Upper lobe of right lung (tissue), 1 donor: Measurements from ENCODE around the gene UNK. TPM values are rescaled to one million over a fixed set of nuclear protein-coding genes. Genes with fewer than 3 reads are reported as not detected.

Source experiments
- ATAC-seq: fragments of 200-7000 bp; cut with Tn5 transposase; one replicate; pipeline ENCODE4 v1.9.1; 2020; ENCODE audit warnings: mild to moderate bottlenecking, moderate library complexity
- DNase-seq: peaks from one replicate; pipeline ENCODE4 v3.0.0-alpha.2; 2020
- H3K27ac ChIP-seq: fragments of 200-600 bp; one replicate; pipeline ENCODE4 v1.8.0; 2022
- H3K27me3 ChIP-seq: fragments of 200-600 bp; one replicate; pipeline ENCODE4 v1.8.0; 2022; ENCODE audit warnings: mild to moderate bottlenecking
- H3K36me3 ChIP-seq: fragments of 200-600 bp; one replicate; pipeline ENCODE4 v1.8.0; 2022
- H3K4me1 ChIP-seq: fragments of 200-600 bp; one replicate; pipeline ENCODE4 v1.8.0; 2022
- H3K4me3 ChIP-seq: fragments of 200-600 bp; one replicate; pipeline ENCODE4 v1.8.0; 2022; ENCODE audit warnings: mild to moderate bottlenecking
- H3K9me3 ChIP-seq: fragments of 200-600 bp; one replicate; pipeline ENCODE4 v1.8.0; 2022
- intact Hi-C: fragments of 100-400 bp; cut with DNase I; formaldehyde crosslinking; loops from one replicate; pipeline ENCODE4 v1.11.0; 2022
- total RNA-seq: library from RNA; stranded (reverse); fragmentation: NEBNext Ultra II Directional; extraction: Animal tissue kit (Norgen Biotek cat#: 25700); gene quantifications from one replicate; pipeline ENCODE4 v1.2.1, GENCODE V29; 2021
- TF ChIP-seq, protein P1 (sequence below): fragments of 200-600 bp; IDR thresholded peaks from one replicate; pipeline ENCODE4 v1.8.0; 2022; ENCODE audit warnings: antibody characterized with exemption
- donor health status: DM: no; HTN: yes; CAD: no; lungs with severe emphysema.

The UNK gene
- total RNA-seq, 1 donor from 2014 or later, result 27.1 TPM

DNA sequence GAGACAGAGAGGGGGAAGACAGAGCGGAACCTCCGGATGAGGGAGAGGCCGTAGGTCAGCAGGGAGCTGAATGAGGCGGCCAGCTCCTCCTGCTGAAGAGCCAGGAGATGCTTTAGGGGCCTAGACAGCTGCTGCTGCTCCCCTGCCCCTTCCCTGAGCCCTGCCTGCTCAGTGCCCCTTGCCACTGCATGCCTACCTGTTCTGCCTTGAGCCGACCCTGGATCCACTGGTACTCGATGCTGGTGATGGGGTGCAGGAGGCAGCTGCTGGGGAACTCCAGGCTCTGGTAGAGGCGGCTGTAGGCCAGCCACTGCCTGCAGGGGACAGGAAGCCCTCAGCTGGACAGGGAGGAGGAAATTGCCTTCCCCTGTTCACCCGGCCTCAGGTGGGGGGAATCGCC, 52.0 kb downstream of the UNK start:
- TF ChIP-seq, protein P1, sequence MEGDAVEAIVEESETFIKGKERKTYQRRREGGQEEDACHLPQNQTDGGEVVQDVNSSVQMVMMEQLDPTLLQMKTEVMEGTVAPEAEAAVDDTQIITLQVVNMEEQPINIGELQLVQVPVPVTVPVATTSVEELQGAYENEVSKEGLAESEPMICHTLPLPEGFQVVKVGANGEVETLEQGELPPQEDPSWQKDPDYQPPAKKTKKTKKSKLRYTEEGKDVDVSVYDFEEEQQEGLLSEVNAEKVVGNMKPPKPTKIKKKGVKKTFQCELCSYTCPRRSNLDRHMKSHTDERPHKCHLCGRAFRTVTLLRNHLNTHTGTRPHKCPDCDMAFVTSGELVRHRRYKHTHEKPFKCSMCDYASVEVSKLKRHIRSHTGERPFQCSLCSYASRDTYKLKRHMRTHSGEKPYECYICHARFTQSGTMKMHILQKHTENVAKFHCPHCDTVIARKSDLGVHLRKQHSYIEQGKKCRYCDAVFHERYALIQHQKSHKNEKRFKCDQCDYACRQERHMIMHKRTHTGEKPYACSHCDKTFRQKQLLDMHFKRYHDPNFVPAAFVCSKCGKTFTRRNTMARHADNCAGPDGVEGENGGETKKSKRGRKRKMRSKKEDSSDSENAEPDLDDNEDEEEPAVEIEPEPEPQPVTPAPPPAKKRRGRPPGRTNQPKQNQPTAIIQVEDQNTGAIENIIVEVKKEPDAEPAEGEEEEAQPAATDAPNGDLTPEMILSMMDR, result no peak
- Histone ChIP-seq H3K4me1 (no peaks in the 10 kb centered on the region), H3K27ac (no peak overlapping the region), H3K27me3 (no peaks in the 10 kb centered on the region), H3K4me3 (no peak overlapping the region), H3K9me3 (no peaks in the 10 kb centered on the region), H3K36me3 (peaks cover 42% of the 10 kb centered on the region)
- DNase-seq (no peak), ATAC-seq (no peak)
- intact Hi-C loops, result no loop called here

DNA sequence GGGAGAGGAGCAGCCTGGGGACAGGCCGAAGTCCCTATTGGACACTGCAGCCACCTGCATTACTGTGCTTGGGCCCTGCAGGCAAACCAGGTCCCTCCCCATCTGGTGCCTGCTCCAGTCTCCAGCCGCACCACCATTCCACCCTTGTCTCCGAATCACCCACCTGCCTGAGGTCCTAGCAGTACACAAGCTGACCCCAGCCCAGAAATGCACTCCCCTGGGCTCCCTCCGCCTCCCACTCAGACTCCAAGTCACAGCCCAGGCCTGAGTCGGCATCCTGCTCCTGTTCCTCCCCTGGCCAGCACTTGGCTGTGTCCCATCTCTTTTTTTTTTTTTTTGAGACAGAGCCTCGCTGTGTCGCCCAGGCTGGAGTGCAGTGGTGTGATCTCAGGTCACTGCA, 53.3 kb downstream of the UNK start:
- peaks cover 47% of the 10 kb centered on the region for H3K36me3 ChIP-seq
- no peak overlapping the region for H3K4me3 ChIP-seq
- H3K27me3 ChIP-seq, result no peaks in the 10 kb centered on the region
- no peaks in the 10 kb centered on the region for H3K4me1 ChIP-seq
- TF ChIP-seq, protein P1, result no peak
- intact Hi-C loops, result no loop called here
- ATAC-seq, result no peak
- DNase-seq, result no peak
- no peaks in the 10 kb centered on the region for H3K9me3 ChIP-seq
- no peak overlapping the region for H3K27ac ChIP-seq

DNA sequence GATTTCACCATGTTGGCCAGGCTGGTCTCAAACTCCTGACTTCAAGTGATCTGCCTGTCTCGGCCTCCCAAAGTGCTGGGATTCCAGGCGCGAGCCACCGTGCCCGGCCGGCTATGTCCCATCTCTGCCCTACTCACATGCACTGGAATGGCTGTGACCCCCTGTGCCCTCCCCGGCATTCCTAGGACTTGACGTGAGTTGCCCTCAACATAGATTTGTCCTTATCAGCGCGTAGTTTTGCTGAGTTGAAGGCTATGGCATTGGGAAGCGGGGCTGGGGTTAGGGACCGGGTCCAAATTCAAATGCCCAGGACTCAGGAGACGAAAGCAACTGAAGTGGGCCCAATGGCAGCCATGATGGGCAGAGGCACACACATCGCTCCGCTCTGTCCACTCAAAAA, 53.8 kb downstream of the UNK start:
- Histone ChIP-seq H3K9me3 (no peaks in the 10 kb centered on the region), H3K27ac (no peak overlapping the region), H3K4me1 (no peaks in the 10 kb centered on the region), H3K36me3 (peaks cover 46% of the 10 kb centered on the region), H3K4me3 (no peak overlapping the region), H3K27me3 (no peaks in the 10 kb centered on the region)
- TF ChIP-seq, protein P1, result no peak
- peak; percentile 69 for ATAC-seq
- intact Hi-C loops, result no loop called here
- DNase-seq, result no peak

DNA sequence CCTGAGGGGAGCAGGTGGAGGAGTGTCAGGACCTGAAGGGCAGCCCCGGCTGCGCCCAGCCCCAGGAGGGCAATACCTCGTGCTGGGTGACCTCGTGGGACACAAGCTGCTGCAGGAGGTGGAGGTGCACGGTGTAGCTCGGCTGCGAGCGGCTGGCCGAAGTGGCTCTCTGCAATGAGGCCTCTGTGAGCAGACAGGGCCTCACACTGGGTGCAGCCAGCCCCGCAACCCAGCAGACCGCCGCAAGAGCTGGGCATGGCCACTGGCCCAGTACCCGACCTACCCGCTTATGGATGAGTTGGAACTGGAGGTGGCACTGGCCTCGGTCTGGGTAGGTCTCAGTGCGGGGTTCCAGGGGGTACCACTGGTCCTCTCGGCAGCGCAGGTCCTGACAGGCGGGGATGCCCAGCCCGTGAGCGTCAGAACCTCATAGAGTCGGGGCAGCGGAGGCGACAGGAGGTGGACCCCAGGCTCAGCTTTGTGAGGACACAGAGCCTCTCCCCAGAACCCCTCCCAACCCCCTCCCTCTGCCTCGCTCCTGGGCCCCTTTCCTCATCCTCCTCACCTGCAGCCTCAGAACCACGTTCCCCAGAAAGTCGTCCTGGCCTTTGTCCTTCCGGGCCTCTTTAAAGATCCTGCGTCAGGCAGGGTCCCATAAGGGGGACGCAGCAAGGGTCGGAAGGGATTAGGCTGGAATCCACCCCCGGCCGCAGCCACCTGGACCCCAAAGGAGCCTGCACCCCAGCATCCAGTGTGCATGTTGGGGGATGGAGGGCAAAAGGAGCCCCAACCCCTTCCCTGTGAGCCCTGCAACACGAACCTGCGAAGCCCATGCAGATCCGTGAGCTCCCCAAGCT, 55.6 kb downstream of the UNK start:
- H3K4me1 ChIP-seq, result peaks cover 12% of the 10 kb centered on the region
- H3K9me3 ChIP-seq, result no peaks in the 10 kb centered on the region
- intact Hi-C loops, result no loop called here
- ATAC-seq (no peak), DNase-seq (no peak)
- peaks cover 34% of the 10 kb centered on the region for H3K36me3 ChIP-seq
- no peak overlapping the region for H3K4me3 ChIP-seq
- H3K27ac ChIP-seq, result no peak overlapping the region
- no peaks in the 10 kb centered on the region for H3K27me3 ChIP-seq
- TF ChIP-seq, protein P1, result no peak

DNA sequence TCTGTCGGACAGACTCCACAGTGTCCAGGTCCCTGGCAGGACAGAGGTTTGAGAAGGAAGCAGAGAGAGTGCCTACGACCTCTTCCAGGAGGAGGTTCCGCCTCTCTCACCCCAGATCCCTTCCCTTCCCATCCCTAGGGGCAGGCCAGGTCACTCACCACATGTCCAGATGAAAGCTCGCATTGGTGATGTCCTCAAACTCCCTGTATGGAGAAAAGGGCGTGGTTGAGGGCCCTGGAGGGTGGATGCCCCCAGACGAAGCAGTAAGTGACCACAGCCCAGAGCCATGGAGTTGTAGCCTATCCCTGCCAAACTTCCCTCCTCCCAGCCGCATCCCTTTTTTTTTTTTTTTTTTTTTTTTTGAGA, 56.2 kb downstream of the UNK start:
- H3K4me3 ChIP-seq, result no peak overlapping the region
- intact Hi-C loops, result no loop called here
- H3K36me3 ChIP-seq, result peaks cover 28% of the 10 kb centered on the region
- TF ChIP-seq, protein P1, result no peak
- H3K9me3 ChIP-seq, result no peaks in the 10 kb centered on the region
- ATAC-seq, result no peak
- no peak for DNase-seq
- H3K27ac ChIP-seq, result no peak overlapping the region
- peaks cover 18% of the 10 kb centered on the region for H3K4me1 ChIP-seq
- no peaks in the 10 kb centered on the region for H3K27me3 ChIP-seq
